Mucosa of rectum (tissue), 2 donors: ENCODE results near the gene HMGCS2.
"Not testable (repeated sequence)": the region's sequence is repeated elsewhere in the genome, so short reads cannot be mapped to it uniquely, and the experiment has no call there.

ENCODE experiments used
- H3K27ac ChIP-seq, 2 donors: one replicate each; pipeline ENCODE4 v1.7.0; 2013; ENCODE audit warnings: inconsistent platforms in 2 of 2, low read depth in 2 of 2, low read length in 2 of 2
- H3K27me3 ChIP-seq, 2 donors: one replicate each; pipeline ENCODE4 v1.7.0; 2013; ENCODE audit warnings: low read length in 2 of 2; ENCODE audit not compliant: control insufficient read depth in 2 of 2, insufficient read depth in 2 of 2
- H3K36me3 ChIP-seq, 2 donors: one replicate each; pipeline ENCODE4 v1.7.0; 2013; ENCODE audit warnings: low read length in 2 of 2; ENCODE audit not compliant: control insufficient read depth in 2 of 2, insufficient read depth in 2 of 2
- H3K4me1 ChIP-seq, 2 donors: one replicate each; pipeline ENCODE4 v1.7.0; 2013; ENCODE audit warnings: low read length in 2 of 2, mild to moderate bottlenecking in 1 of 2; ENCODE audit not compliant: control insufficient read depth in 2 of 2, insufficient read depth in 2 of 2
- H3K4me3 ChIP-seq, 2 donors: one replicate each; pipeline ENCODE4 v1.7.0; 2013; ENCODE audit warnings: low read length in 2 of 2
- H3K9ac ChIP-seq, 2 donors: one replicate each; pipeline ENCODE4 v1.7.0; 2013; ENCODE audit warnings: low read length in 2 of 2, low read depth in 1 of 2, mild to moderate bottlenecking in 1 of 2
- H3K9me3 ChIP-seq, 2 donors: one replicate each; pipeline ENCODE4 v1.7.0; 2013; ENCODE audit warnings: low read length in 2 of 2; ENCODE audit not compliant: control insufficient read depth in 2 of 2
- donor health status: healthy.
- donor health status: Normal muscosa, but diverticular disease.

The HMGCS2 gene

DNA sequence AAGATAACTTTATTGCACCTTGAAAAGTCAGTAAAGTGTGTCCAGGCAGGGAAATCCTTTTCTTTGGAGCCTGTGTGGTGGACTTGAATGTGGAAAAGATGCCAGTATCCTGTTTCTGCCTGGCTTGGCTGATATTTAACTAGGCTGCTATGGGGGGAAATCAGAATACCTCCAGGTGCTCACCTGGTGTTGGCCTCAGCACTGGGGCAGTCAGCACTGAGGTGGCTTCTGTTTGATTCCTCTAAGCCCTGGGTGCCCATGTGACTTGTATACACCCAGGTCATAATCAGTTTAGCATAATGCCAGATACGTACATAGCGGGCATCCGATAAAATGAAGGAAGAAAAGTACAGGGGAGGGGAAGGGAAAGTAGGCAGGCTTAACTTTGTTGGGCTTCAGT lies 49.7 kb downstream of the HMGCS2 start:
- no peak overlapping the region for H3K27ac ChIP-seq
- H3K36me3 ChIP-seq, result peaks cover 2% of the 10 kb centered on the region in 2 donors
- H3K4me1 ChIP-seq, result no peaks in the 10 kb centered on the region
- H3K9ac ChIP-seq, result no peak overlapping the region
- H3K9me3 ChIP-seq, result no peaks in the 10 kb centered on the region
- no peaks in the 10 kb centered on the region for H3K27me3 ChIP-seq
- no peak overlapping the region for H3K4me3 ChIP-seq

DNA sequence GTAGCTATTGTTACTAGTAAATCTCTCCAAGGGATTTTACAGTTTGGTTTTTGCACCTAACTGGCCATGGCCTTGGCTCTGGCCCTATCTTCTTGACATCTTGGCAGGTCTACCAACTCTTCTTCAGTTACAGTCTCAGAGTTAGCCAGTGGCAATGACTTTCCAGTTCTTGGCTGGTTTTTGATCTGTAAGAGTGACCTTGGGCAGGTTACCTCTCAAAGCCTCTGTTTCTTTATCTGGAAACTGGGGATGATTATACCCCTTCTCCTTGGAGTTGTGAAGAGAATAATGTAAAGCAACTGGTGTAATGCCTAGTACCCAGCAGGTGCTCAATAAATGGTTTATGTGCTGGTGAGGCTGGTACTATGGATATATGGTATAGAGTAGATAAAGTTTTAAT lies 50.3 kb downstream of the HMGCS2 start:
- H3K9me3 ChIP-seq, result no peaks in the 10 kb centered on the region
- H3K27ac ChIP-seq, result no peak overlapping the region
- H3K4me1 ChIP-seq, result no peaks in the 10 kb centered on the region
- no peak overlapping the region for H3K4me3 ChIP-seq
- H3K9ac ChIP-seq, result no peak overlapping the region
- peaks cover 0 to 2% of the 10 kb centered on the region in 2 donors for H3K36me3 ChIP-seq
- no peaks in the 10 kb centered on the region for H3K27me3 ChIP-seq

DNA sequence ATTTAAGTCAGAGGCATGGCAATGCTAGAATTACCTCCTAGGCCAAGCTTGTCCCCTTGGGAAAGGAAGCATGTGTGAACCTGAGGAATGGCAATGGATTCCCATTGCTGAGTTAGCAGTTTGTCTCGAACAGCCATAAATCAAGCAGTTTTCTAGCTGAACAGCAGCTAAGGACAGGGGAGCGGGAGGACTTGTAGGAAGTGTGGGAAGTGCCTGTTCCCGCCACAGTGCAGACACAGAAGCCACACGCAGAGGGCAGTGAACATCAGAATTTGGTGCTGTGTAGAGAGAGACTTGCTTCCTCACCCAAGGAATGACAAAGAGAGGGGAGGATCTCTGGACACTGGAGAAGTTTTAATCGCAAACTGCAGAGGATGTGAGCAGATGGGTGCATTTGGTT lies 53.2 kb downstream of the HMGCS2 start:
- H3K27ac ChIP-seq, result no peak overlapping the region
- H3K4me1 ChIP-seq, result peaks cover 2 to 9% of the 10 kb centered on the region in 2 donors
- H3K36me3 ChIP-seq, result no peaks in the 10 kb centered on the region
- no peaks in the 10 kb centered on the region for H3K9me3 ChIP-seq
- no peak overlapping the region for H3K4me3 ChIP-seq
- no peak overlapping the region for H3K9ac ChIP-seq
- H3K27me3 ChIP-seq, result peaks cover 0 to 4% of the 10 kb centered on the region in 2 donors

DNA sequence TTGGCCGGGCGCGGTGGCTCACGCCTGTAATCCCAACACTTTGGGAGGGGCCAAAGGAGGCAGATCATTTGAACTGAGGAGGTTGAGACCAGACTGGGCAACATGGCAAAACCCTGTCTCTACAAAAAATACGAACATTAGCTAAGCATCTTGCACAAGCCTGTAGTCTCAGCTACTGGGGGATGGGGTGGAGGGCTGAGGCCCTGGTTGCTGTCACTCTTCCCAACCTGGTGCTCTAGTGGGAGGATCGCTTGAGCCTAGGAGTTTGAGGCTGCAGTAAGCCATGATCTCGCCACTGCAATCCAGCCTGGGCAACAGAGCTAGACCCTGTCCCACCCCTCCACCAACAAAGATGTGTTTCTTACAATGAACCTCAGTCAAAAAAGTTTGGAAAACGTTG lies 54.1 kb downstream of the HMGCS2 start:
- H3K4me3 ChIP-seq, result no peak overlapping the region
- no peak overlapping the region for H3K9ac ChIP-seq
- no peaks in the 10 kb centered on the region for H3K9me3 ChIP-seq
- H3K27ac ChIP-seq, result no peak overlapping the region
- H3K36me3 ChIP-seq, result no peaks in the 10 kb centered on the region
- peaks cover 0 to 4% of the 10 kb centered on the region in 2 donors for H3K27me3 ChIP-seq
- peaks cover 2 to 9% of the 10 kb centered on the region in 2 donors for H3K4me1 ChIP-seq

DNA sequence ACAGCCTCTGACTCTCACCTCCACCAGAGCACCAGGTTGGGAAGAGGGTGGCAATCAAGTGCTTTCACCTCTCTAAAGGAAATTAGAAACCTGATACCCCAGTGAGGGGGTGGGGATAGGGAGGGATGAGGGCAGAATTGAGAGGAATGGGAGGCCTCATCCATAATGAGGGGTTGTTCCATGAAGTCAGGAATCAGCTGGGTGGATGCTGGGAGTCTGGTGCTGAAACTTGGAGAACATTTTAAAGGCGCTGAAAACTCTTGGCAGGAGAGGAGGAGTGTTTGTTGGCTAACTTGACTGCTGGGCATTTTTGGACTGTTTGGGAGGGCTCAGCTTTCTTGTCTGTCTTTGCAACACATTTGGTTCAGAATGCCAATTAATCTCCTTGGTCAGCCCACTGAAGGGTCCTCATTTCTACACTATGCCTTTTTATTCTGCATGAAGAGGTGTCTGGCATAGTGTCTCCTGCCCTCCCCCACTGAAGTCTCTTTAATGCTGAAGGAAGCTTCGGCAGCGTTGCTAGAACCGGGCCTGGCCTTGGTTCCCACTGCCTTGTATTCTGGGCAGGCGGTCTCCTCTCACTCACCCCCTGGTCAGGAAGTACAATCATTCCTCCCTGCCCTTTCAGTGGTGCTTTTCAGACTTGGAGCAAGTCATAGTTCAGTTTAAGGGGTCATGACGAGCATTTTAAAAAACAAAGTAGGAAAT lies 54.8 kb downstream of the HMGCS2 start:
- H3K36me3 ChIP-seq, result no peaks in the 10 kb centered on the region
- H3K27ac ChIP-seq, result no peak overlapping the region
- peaks cover 0 to 4% of the 10 kb centered on the region in 2 donors for H3K27me3 ChIP-seq
- H3K4me1 ChIP-seq, result peaks cover 2 to 9% of the 10 kb centered on the region in 2 donors
- no peak overlapping the region for H3K9ac ChIP-seq
- H3K9me3 ChIP-seq, result no peaks in the 10 kb centered on the region
- H3K4me3 ChIP-seq, result no peak overlapping the region

DNA sequence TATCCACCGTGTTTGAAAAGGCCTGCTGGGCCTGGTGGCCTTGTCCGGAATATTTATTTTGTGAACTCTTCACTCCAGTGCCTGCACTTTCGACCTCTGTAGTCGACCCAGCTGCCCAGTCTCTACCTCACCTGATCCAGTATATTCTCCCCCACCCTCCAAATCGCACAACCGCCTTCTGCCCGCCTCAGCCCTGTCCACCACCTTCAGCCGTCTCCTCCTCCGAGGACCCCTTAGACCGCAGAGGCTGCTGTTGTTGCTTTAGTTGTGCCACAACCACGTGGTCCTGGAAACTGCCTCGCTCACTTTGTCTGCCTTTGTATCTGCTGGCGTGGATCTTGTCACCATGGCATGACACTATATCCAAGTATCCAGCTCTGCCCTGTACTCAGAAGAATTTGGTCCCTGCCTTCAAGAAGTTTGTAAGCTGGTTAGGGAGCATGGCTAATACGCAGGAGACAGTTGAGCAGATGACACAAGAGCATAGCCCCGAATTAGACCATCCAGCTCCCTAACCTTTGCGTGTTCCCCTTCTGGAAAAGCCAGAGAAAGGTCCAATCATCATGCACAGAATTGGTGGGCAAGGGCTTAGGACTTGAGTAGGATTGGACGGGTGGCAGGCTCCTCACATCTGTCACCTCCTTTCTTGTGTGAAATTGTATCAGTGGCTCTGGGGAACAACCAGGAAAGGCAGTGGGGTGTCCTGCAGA lies 55.5 kb downstream of the HMGCS2 start:
- Histone ChIP-seq H3K27ac (no peak overlapping the region), H3K4me3 (peak overlapping the region in 1 of 2 donors; percentile 20)

DNA sequence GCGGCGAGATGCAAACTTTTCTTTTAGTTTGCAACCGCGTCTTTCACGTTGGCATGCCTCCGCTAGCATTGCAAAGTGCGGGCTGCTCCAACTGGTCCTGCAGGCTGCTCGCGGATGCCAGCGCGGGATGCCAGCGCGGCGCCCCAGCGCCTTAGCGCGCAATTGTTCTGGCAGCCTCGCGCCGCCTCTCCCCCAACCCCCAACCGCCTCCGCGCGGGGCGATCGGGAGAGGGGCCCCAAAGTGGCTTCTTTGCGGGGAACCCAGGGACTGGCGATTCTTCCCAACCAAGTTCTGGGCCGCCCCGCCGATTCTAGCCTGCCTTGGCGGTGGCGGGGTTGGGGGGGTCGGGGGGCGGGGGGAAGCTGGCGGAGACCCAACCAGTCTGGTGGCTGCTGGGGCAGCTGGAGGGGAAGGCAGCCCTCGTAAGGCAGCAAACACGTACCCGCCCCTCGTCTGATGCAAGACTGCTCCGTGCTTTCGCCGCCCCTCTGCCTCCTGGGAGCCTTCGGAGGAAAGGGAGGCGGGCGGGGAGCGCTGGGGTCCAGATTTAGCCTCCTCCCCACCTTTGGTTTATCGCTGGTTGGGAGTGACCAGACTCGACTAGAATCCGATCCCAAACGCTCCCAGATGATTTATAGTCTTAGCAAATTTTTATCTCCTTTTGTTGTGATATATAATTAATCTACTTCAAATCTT lies 56.2 kb downstream of the HMGCS2 start:
- Histone ChIP-seq H3K4me1 (peaks cover 2 to 9% of the 10 kb centered on the region in 2 donors), H3K36me3 (no peaks in the 10 kb centered on the region), H3K27me3 (peaks cover 0 to 4% of the 10 kb centered on the region in 2 donors), H3K9ac (peak overlapping the region in 1 of 2 donors; percentile 11), H3K9me3 (no peaks in the 10 kb centered on the region), H3K4me3 (peak overlapping the region; percentile 72 to 79), H3K27ac (peak overlapping the region in 1 of 2 donors; percentile 41)

More for the DNA sequence above, 55.5 kb downstream of the HMGCS2 start:
- Histone ChIP-seq H3K27me3 (peaks cover 0 to 4% of the 10 kb centered on the region in 2 donors), H3K4me1 (peaks cover 2 to 9% of the 10 kb centered on the region in 2 donors), H3K9ac (no peak overlapping the region), H3K9me3 (no peaks in the 10 kb centered on the region), H3K36me3 (no peaks in the 10 kb centered on the region)

DNA sequence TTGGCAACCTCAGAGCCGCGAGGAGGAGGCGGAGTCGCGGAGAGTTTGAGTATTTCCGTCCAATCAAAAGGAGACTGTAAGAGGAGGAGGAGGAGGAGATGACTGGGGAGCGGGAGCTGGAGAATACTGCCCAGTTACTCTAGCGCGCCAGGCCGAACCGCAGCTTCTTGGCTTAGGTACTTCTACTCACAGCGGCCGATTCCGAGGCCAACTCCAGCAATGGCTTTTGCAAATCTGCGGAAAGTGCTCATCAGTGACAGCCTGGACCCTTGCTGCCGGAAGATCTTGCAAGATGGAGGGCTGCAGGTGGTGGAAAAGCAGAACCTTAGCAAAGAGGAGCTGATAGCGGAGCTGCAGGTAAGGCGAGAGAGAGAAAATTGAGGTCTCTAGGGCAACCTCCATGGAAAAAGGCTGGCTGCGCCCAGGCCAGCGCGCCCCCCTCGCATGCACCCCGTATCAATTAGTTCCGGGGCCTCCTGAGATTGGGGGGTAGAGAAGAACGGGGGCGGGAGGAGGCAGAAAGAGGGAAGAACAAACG lies 56.8 kb downstream of the HMGCS2 start, which contains the start of gene PHGDH:
TSS of gene PHGDH (plus strand) at position 131 of the 538 bp plus-strand sequence. CDS start at position 220, 89 bp downstream.
- Histone ChIP-seq H3K4me1 (peaks cover 2 to 9% of the 10 kb centered on the region in 2 donors), H3K9ac (peak within 1 kb of the TSS; percentile 11 to 19), H3K27me3 (peaks cover 0 to 4% of the 10 kb centered on the region in 2 donors), H3K27ac (peak within 1 kb of the TSS in 1 of 2 donors; percentile 41), H3K4me3 (peak within 1 kb of the TSS; percentile 72 to 79), H3K9me3 (no peaks in the 10 kb centered on the region), H3K36me3 (no peaks in the 10 kb centered on the region)

DNA sequence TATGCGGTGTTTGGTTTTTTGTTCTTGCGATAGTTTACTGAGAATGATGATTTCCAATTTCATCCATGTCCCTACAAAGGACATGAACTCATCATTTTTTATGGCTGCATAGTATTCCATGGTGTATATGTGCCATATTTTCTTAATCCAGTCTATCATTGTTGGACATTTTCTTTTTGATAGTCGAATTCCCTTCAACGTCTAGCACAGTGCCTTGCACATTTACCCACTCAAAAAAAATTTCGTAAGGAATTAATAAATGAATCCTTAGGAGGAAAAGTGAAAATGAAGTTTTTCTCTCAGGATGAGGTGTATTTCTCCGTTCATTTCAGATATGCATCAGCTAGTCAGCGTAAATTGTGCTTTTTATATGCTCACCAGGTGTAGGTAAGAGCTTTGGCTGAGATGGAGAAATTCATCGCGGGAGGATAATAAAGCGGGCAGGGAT lies 57.3 kb downstream of the HMGCS2 start:
- H3K4me1 ChIP-seq, H3K9me3 ChIP-seq, H3K36me3 ChIP-seq, H3K9ac ChIP-seq, H3K27me3 ChIP-seq, H3K27ac ChIP-seq: not testable (repeated sequence)
- H3K4me3 ChIP-seq, result peak overlapping the region; percentile 72 to 79
